ENCODE results near the gene NLRP1. TPM values are rescaled to one million over a fixed set of nuclear protein-coding genes. Genes with fewer than 3 reads are reported as not detected.

Gene NLRP1
- total and polyA plus RNA-seq, 9 of the 15 experiments (the other 6 are each of a cell fraction or from before 2014, with no cell fraction given), result 4.0 to 69.4 (median 27.7) TPM

- FAIRE-seq, result no peak
- Histone ChIP-seq H3K4me1 (replicated peaks in 1 of 2; ENCODE audit: control insufficient read depth in 2 of 2, insufficient read depth in 2 of 2, low read length in 2 of 2) (no peaks in the 10 kb centered on the region), H2AFZ (ENCODE audit: low read depth, low read length) (no peak overlapping the region), H3K27me3 (ENCODE audit: control insufficient read depth in 2 of 2, insufficient read depth in 2 of 2, low read length in 2 of 2) (no peaks in the 10 kb centered on the region), H3K9ac (ENCODE audit: insufficient read depth in 1 of 2, low read depth in 2 of 2, low read length in 2 of 2) (no peak overlapping the region), H3K36me3 (ENCODE audit: control insufficient read depth, insufficient read depth, low read length) (peaks cover 86% of the 10 kb centered on the region), H3K27ac (ENCODE audit: extremely low read depth, low read depth, low read length) (no peak overlapping the region), H4K20me1 (replicated peaks; ENCODE audit: control insufficient read depth, insufficient read depth, low read length) (peaks cover 67% of the 10 kb centered on the region), H3K79me2 (ENCODE audit: control insufficient read depth, insufficient read depth, low read length) (peaks cover 95% of the 10 kb centered on the region), H3K4me3 (no peak overlapping the region), H3K9me3 (replicated peaks; ENCODE audit: control insufficient read depth, insufficient read depth, low read depth, low read length) (no peaks in the 10 kb centered on the region), H3K9me1 (ENCODE audit: control insufficient read depth, insufficient read depth, low read length) (peaks cover 4% of the 10 kb centered on the region), H3K4me2 (ENCODE audit: insufficient read depth, low read length) (no peak overlapping the region)
- intact Hi-C loops (cut with micrococcal nuclease), result no loop called here
- in situ Hi-C loops (cut with MboI), result no loop called here
- TF ChIP-seq PATZ1 (CRISPR knock-in tag; IDR thresholded peaks at IDR 0.05; ENCODE audit: borderline replicate concordance) (no peak), SPI1 (IDR thresholded peaks at IDR 0.05; ENCODE audit: borderline replicate concordance, low read depth, low read length) (0 out of 2 replicates have a peak, but pooled peaks have one; percentile 15), GTF2A2 (tag; IDR thresholded peaks at IDR 0.05) (no peak), SAFB2 (IDR thresholded peaks at IDR 0.05; ENCODE audit: borderline replicate concordance, low read depth, low read length, severe bottlenecking) (no peak), MEF2D (tag; conservative IDR thresholded peaks at IDR 0.05; ENCODE audit: low read depth) (no peak)
- no peak for ATAC-seq
- BruUV-seq (replicated peaks), result no TSS peak
- 73% methylated on average over 6 of the region's 6 CpGs for WGBS (ENCODE audit: insufficient coverage, low coverage, missing lambda C conversion rate)
- DNase-seq (ENCODE audit: extremely low read depth in 1 of 4, low spot score in 3 of 4), result no peak
- POLR2A ChIA-PET, result interaction anchor here (0.5 to 5.6 kb wide), 5 partner anchors 9 to 988 kb away, joined by 3 to 23 read pairs (median 3); no protein-coding TSS in a partner anchor
- CTCF ChIA-PET (ENCODE audit: low intra/inter-chr PET ratio), result no interaction called here
Observed at GRCh38 chr17:5610956-5611355, 26.6 kb upstream of the NLRP1 start.

Data from K562 (cell line).